ENCODE data around the gene GJA8. TPM values are rescaled to one million over a fixed set of nuclear protein-coding genes. Genes with fewer than 3 reads are reported as not detected.

The GJA8 gene
- total RNA-seq, 1 donor from 2014 or later: not detected

DNA sequence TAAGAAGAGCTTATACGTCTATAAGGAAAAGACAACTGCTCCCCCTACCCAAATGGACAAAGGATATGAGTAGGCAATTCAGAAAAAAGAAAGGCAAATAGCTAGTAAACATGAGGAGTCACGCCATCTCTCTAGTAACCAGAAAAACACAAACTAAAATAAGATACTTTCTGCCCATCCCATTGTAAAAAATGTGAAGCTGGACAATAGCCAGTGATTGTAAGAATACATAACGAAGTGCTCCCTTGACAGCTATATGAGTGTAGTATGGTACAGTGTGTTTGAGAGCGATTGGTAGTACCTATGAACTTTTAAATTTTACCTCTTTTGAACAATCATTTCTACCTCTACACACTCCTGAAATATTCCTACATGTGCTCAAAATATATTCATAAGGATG, 7.5 kb upstream of the GJA8 start:
- no peak overlapping the region for H3K4me3 Mint-ChIP-seq
- peaks cover 4% of the 10 kb centered on the region for H3K27me3 Mint-ChIP-seq
- no peaks in the 10 kb centered on the region for H3K36me3 Mint-ChIP-seq
- no peak for DNase-seq (ENCODE audit: extremely low spot score, unreplicated experiment)
- peak overlapping the region; percentile 23 for H3K27ac Mint-ChIP-seq
- H3K9me3 Mint-ChIP-seq: no peaks in the 10 kb centered on the region
- TF ChIP-seq, protein P1, sequence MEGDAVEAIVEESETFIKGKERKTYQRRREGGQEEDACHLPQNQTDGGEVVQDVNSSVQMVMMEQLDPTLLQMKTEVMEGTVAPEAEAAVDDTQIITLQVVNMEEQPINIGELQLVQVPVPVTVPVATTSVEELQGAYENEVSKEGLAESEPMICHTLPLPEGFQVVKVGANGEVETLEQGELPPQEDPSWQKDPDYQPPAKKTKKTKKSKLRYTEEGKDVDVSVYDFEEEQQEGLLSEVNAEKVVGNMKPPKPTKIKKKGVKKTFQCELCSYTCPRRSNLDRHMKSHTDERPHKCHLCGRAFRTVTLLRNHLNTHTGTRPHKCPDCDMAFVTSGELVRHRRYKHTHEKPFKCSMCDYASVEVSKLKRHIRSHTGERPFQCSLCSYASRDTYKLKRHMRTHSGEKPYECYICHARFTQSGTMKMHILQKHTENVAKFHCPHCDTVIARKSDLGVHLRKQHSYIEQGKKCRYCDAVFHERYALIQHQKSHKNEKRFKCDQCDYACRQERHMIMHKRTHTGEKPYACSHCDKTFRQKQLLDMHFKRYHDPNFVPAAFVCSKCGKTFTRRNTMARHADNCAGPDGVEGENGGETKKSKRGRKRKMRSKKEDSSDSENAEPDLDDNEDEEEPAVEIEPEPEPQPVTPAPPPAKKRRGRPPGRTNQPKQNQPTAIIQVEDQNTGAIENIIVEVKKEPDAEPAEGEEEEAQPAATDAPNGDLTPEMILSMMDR (conservative IDR thresholded peaks at IDR 0.05): no peak
- peaks cover 17% of the 10 kb centered on the region for H3K4me1 Mint-ChIP-seq (ENCODE audit: unreplicated experiment)

DNA sequence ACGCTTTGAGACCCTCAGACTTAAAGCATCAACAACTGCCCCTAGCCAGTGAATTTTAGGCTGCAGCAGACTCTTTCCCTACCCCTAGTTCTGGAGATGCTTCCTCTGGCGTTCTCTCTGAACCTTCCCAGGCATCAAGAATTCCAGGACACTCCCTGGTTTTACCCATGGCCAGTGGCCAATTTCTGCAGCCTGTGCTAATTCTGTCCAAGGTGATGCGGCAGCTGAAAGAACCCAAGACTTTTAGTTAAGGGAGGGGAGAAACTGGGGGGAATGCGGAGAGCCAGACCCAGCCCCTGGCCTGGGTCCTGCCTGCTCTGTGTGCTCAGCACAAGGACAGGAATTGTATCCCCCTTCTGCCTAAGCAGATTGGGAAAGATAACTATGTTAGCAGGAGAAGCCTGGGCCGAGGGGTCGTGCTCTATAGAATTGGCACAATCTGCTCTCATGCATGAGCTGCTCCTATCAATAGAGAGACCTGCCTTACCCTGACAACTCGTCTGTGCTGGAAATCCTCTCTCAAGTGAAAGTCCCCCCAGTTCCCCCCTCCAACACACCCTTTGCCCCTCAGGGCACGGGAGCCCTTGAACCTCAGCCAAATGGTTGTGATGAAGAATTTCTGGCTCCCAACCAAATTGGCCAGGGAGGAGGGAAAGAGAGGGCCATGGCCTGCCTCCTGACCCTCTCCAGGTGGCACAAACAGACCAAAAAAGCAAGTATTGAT, 5.4 kb upstream of the GJA8 start:
- H3K4me3 Mint-ChIP-seq: no peak overlapping the region
- H3K4me1 Mint-ChIP-seq (ENCODE audit: unreplicated experiment): peaks cover 8% of the 10 kb centered on the region
- H3K9me3 Mint-ChIP-seq: no peaks in the 10 kb centered on the region
- no peak for DNase-seq (ENCODE audit: extremely low spot score, unreplicated experiment)
- peaks cover 3% of the 10 kb centered on the region for H3K27me3 Mint-ChIP-seq
- TF ChIP-seq, protein P1 (conservative IDR thresholded peaks at IDR 0.05): no peak
- no peaks in the 10 kb centered on the region for H3K36me3 Mint-ChIP-seq
- H3K27ac Mint-ChIP-seq: no peak overlapping the region

DNA sequence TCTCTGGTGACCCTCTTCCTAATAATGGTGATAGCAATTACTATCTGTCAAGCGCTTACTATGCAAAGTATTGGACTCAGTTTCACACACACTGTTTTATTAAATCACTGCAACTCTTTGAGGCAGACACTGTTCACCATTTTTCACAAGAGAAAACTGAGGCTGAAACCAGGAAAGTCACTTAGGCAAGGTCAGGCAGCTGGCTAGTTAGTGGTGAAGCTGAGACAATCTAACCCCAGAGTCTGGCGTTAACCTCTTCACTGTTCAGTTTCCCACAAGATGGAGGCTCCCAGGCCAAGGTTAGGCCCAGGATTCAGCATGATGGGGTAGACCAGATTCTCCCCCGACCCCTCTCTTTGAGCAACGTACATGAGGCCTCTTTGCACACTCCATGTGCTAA, 4.8 kb upstream of the GJA8 start:
- Mint-ChIP-seq H3K36me3 (no peaks in the 10 kb centered on the region), H3K4me3 (no peak overlapping the region), H3K9me3 (no peaks in the 10 kb centered on the region), H3K27me3 (peaks cover 3% of the 10 kb centered on the region), H3K27ac (no peak overlapping the region), H3K4me1 (ENCODE audit: unreplicated experiment) (peaks cover 8% of the 10 kb centered on the region)
- DNase-seq (ENCODE audit: extremely low spot score, unreplicated experiment): no peak
- TF ChIP-seq, protein P1 (conservative IDR thresholded peaks at IDR 0.05): no peak

DNA sequence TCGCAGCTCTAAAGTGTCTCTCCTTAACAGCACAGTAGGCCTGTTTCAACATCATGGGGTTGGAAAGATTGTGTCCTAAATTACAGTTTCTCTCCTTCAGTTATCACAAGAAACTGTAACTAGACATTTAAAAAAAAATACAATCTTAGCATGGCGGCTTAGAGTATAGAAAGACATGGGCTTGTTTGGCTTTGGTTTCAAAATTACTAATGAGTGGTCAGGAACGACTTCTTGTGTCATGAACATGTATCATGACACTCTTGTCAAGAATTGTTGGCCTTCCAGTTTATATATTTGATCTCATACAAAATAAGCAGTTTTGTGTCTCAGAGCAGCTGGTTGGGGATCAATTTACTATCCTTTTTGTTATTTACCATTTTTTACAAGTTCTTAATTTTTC, 2.1 kb downstream of the GJA8 start:
- TF ChIP-seq, protein P1 (conservative IDR thresholded peaks at IDR 0.05): no peak
- DNase-seq (ENCODE audit: extremely low spot score, unreplicated experiment): no peak
- H3K27me3 Mint-ChIP-seq: peaks cover 22% of the 10 kb centered on the region
- no peaks in the 10 kb centered on the region for H3K36me3 Mint-ChIP-seq
- H3K9me3 Mint-ChIP-seq: no peaks in the 10 kb centered on the region
- no peak overlapping the region for H3K27ac Mint-ChIP-seq
- no peaks in the 10 kb centered on the region for H3K4me1 Mint-ChIP-seq (ENCODE audit: unreplicated experiment)
- H3K4me3 Mint-ChIP-seq: no peak overlapping the region

DNA sequence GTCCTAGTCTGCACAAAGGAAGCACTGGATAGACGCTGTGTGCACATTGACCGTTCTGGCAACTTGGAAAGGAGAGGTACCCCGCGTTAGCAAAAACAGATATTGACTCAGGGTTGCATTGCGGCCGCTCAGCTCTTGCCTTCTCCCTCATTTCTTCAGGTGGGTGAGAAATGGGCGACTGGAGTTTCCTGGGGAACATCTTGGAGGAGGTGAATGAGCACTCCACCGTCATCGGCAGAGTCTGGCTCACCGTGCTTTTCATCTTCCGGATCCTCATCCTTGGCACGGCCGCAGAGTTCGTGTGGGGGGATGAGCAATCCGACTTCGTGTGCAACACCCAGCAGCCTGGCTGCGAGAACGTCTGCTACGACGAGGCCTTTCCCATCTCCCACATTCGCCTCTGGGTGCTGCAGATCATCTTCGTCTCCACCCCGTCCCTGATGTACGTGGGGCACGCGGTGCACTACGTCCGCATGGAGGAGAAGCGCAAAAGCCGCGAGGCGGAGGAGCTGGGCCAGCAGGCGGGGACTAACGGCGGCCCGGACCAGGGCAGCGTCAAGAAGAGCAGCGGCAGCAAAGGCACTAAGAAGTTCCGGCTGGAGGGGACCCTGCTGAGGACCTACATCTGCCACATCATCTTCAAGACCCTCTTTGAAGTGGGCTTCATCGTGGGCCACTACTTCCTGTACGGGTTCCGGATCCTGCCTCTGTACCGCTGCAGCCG, 5.4 kb downstream of the GJA8 start:
- peaks cover 27% of the 10 kb centered on the region for H3K27me3 Mint-ChIP-seq
- no peaks in the 10 kb centered on the region for H3K36me3 Mint-ChIP-seq
- H3K4me3 Mint-ChIP-seq: no peak overlapping the region
- DNase-seq (ENCODE audit: extremely low spot score, unreplicated experiment): no peak
- no peaks in the 10 kb centered on the region for H3K4me1 Mint-ChIP-seq (ENCODE audit: unreplicated experiment)
- TF ChIP-seq, protein P1 (conservative IDR thresholded peaks at IDR 0.05): no peak
- H3K9me3 Mint-ChIP-seq: no peaks in the 10 kb centered on the region
- H3K27ac Mint-ChIP-seq: no peak overlapping the region

All from type B pancreatic cell (in vitro differentiated cells).